LNCAP (cell line): Measurements from ENCODE around the gene SCP2D1.

Experiments used
- CTCF ChIP-seq: fragments of 450-650 bp; IDR thresholded peaks from 2 replicates; pipeline ENCODE4 v1.5.1; 2017; ENCODE audit warnings: mild to moderate bottlenecking

SCP2D1 gene

DNA sequence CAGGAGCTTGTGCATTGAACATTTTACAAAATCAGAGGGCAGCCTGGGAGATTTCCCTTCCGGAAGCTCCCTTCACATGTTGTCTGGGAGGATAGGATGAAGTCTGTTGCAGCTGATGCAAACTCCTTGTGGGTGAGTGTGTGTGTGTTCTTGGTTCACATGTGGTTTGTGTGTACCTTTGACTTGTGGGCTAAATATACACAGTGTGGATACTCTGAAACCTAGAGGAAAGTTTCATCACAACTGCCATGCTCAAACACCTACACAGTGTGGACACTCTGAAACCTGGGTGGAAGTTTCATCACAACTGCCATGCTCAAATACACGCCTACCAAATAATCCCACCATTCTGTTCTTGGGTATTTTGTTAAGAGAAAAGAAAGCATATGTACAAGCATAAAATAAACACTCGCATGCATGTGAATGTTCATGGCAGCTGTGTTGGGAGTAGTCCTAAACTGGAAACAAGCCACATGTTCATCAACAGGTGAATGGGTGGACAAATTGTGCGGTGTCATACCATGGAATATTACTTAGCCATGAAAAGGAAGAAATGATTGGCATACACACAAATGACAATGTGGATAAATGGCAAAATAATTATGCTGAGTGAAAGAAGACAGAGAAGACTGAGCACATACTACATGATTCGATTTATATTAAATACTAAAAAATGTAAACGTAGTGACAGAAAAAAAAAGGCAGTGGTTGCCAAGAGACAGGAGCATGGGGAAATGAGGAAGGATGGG lies 1.8 kb downstream of the SCP2D1 start:
- no peak for TF ChIP-seq CTCF

DNA sequence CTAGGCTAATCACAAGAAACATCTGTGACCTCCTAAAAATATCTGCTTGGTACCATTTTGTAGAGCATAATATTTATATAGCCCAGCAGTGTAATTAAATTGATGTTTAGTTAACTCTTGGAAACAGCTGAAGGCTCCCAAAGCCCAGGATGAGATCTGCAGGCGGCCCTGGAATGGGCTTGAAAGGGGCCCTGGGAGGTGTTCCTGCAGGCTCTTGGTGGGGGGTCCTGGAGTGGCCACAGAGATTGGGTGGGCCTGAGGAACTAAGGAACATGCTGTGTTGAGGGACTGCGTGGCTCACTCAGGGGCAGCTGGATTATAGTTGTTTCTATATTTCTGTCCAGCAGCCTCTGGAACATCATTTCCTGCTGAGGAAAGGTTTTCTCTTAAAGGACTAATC lies 9.2 kb downstream of the SCP2D1 start:
- no peak for TF ChIP-seq CTCF

- TF ChIP-seq CTCF: no peak
Observed at GRCh38 chr20:18831830-18832499, 18.4 kb downstream of the SCP2D1 start.

DNA sequence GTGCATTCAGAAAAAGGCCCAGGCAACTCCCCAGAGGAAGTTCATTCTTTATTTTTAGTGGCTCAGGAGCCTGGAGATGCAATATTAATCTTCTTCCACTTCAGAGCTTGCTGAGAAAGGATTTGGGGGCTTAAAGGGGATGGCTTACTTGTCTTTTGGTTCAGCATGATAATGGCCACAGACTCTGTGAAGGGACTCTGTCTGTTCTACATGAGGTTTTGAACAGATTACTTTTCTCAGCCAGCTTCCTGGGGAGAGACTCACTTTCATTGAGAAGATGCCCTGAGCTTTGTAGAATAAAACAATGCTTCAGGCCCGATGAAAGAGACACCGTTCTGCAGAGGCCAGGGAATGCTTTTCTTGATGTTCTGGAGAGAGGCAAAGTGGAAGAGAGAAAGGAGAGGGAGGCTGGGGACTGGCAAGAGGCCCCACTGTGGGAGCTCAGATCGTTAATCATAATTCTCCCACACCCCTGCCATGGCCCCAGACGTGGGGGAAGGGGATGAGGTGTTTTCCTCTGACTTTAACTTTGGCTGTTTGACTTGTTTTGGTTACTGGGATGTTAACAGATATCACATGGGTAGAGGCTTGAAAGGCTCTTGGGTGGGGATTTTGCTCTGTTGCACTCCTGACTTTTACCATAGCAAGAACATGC lies 19.1 kb downstream of the SCP2D1 start:
- TF ChIP-seq CTCF: no peak

DNA sequence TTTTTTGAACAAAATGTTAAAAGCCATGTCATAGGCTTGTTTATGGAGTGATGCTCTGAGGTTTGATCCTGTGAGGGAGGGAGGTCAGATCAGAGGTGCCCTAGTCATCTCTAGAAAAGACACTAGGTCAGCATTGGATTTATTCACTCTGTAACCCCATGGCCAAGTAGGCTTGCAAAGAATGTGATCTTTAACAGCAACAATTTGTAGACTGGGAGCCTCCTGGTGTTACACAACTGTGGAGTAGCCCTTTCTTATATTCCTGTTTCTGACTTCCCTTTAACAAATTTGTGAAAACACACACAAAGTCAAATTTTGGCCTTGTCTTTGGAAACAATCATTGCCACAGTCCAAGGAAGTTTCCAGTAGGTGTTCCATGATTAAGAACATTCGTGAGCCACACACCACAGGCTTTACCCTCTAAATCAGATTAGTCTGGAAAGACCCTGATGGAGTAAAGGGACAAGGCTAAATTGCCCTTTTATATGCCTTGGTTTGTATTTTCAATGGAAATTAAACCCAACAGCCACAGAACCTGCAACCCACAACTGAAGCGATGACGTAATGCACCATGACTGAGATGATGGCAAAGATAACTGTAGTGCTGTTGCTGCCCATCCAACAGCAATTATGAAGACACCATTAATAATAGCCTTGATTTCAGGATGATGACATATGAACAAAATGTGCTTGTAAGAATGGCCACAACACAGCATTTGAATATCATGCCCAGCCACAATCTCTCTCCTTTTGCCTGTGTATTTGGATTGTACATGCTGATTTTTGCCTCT lies 22.1 kb downstream of the SCP2D1 start:
- TF ChIP-seq CTCF: no peak

GRCh38 chr20:18837718-18838117 lies 24.1 kb downstream of the SCP2D1 start:
- no peak for TF ChIP-seq CTCF

DNA sequence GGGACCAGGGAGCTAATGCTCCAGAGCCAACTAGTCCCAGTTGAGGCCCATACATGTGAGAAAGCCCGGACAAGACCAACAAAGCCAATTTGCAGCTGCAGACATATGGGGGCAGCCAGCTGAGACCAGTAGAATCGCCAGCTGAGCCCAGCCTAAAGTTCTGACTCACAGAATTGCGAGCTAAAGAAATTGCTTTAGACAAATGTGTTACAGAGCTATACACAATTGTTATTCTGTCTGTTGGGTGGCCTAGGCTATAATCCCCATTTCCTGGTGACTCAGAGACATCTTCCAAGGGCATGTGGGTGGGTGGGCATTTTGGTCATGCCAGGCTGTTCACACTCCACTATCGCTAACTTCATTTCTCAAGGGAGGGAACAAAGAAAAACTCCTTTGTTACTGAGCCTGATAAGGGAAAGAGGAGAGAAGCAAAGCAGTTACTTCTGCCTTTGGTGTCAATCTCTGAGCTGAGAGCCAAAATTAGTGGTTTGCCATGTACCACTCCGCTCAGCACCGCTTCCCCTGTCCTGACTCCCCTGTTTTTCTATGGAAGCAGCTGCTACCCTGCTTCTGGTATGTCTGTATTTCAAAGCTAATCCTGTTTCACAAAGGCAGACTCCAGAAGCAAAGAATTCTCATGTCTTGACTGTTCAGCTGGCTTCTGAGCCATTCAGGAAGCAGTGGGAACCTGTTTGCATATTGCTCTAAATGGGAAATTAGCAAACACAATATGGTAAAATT lies 26.1 kb downstream of the SCP2D1 start:
- no peak for TF ChIP-seq CTCF
